IMR-90 (cell line): Measurements from ENCODE around the gene ZC3H4. TPM values are rescaled to one million over a fixed set of nuclear protein-coding genes. Genes with fewer than 3 reads are reported as not detected.

Source experiments
- ATAC-seq: fragments of 200-7000 bp; cut with Tn5 transposase; 2 replicates; pipeline ENCODE4 v1.9.1; 2020; ENCODE audit warnings: low read depth, mild to moderate bottlenecking, moderate library complexity
- BruUV-seq: library from RNA; stranded (reverse); fragments of 400-500 nt; replicated peaks from 2 replicates; lab custom pipeline; 2021; lab: Mats Ljungman, UMichigan
- CTCF ChIA-PET: fragments of 300-600 bp; formaldehyde crosslinking; extraction: SDS; loops from one replicate; lab custom pipeline; 2021; ENCODE audit warnings: antibody characterized with exemption; lab: Yijun Ruan, JAX
- POLR2A ChIA-PET: fragments of 300-600 bp; sonication (Branson Sonifier 250); formaldehyde crosslinking; loops from one replicate; lab custom pipeline; 2022; ENCODE audit warnings: antibody characterized with exemption; ENCODE audit not compliant: unreplicated experiment; lab: Charles Lee
- DNase-seq: peaks from one replicate; pipeline ENCODE4 v3.0.0; 2013
- H2AFZ ChIP-seq: replicated peaks from 2 replicates; pipeline ENCODE3; 2013; ENCODE audit warnings: low read length, mild to moderate bottlenecking; ENCODE audit not compliant: poor library complexity
- H2AK5ac ChIP-seq: 2 replicates; pipeline ENCODE4 v1.6.1; 2013; ENCODE audit warnings: low read depth, low read length, inconsistent platforms
- H2AK9ac ChIP-seq: replicated peaks from 2 replicates; pipeline ENCODE3; 2013; ENCODE audit warnings: mild to moderate bottlenecking, low read depth, low read length, moderate library complexity; ENCODE audit not compliant: poor library complexity
- H2BK120ac ChIP-seq: 2 replicates; pipeline ENCODE4 v1.6.1; 2013; ENCODE audit warnings: low read depth, low read length, inconsistent platforms
- H2BK15ac ChIP-seq: 3 replicates; pipeline ENCODE4 v1.6.1; 2013; ENCODE audit warnings: low read depth, low read length, inconsistent platforms
- H2BK20ac ChIP-seq: 2 replicates; pipeline ENCODE4 v1.6.1; 2013; ENCODE audit warnings: low read depth, mild to moderate bottlenecking, inconsistent platforms, low read length, moderate library complexity
- H2BK5ac ChIP-seq: 2 replicates; pipeline ENCODE4 v1.6.1; 2013; ENCODE audit warnings: mild to moderate bottlenecking, low read depth, low read length, inconsistent platforms; ENCODE audit not compliant: poor library complexity, severe bottlenecking
- H3K14ac ChIP-seq: replicated peaks from 2 replicates; pipeline ENCODE4 v1.6.1; 2013; ENCODE audit warnings: low read depth, low read length, inconsistent platforms
- H3K18ac ChIP-seq: 2 replicates; pipeline ENCODE4 v1.6.1; 2013; ENCODE audit warnings: low read depth, low read length, control low read depth
- H3K23ac ChIP-seq: 2 replicates; pipeline ENCODE4 v1.6.1; 2013; ENCODE audit warnings: low read depth, low read length, inconsistent platforms
- H3K27ac ChIP-seq: 2 replicates; pipeline ENCODE4 v1.5.1; 2013; ENCODE audit warnings: mild to moderate bottlenecking, control low read depth, low read length; ENCODE audit not compliant: insufficient read depth
- H3K27me3 ChIP-seq: 2 replicates; pipeline ENCODE4 v1.6.1; 2013; ENCODE audit warnings: low read length; ENCODE audit not compliant: control insufficient read depth, insufficient read depth
- H3K36me3 ChIP-seq: 2 replicates; pipeline ENCODE4 v1.6.1; 2013; ENCODE audit warnings: low read length, mixed read lengths; ENCODE audit not compliant: control insufficient read depth, insufficient read depth
- H3K4ac ChIP-seq: 2 replicates; pipeline ENCODE4 v1.6.1; 2013; ENCODE audit warnings: low read depth, low read length, inconsistent platforms
- H3K4me1 ChIP-seq: 2 replicates; pipeline ENCODE4 v1.6.1; 2013; ENCODE audit warnings: low read length, mixed read lengths; ENCODE audit not compliant: control insufficient read depth, insufficient read depth
- H3K4me2 ChIP-seq: 2 replicates; pipeline ENCODE4 v1.6.1; 2013; ENCODE audit warnings: low read depth, mild to moderate bottlenecking, control low read depth, low read length, moderate library complexity
- H3K4me3 ChIP-seq: 2 replicates; pipeline ENCODE4 v1.5.1; 2013; ENCODE audit warnings: low read depth, mild to moderate bottlenecking, control low read depth, low read length, moderate library complexity; ENCODE audit not compliant: insufficient read depth
- H3K56ac ChIP-seq: 2 replicates; pipeline ENCODE4 v1.6.1; 2013; ENCODE audit warnings: low read length, inconsistent platforms; ENCODE audit not compliant: insufficient read depth; ENCODE audit errors: extremely low read depth
- H3K79me1 ChIP-seq, 2 experiments: 2 replicates each; pipeline ENCODE4 v1.6.1; 2013; ENCODE audit warnings: low read length in 2 of 2, inconsistent platforms in 1 of 2, low read depth in 1 of 2
- H3K9ac ChIP-seq: 2 replicates; pipeline ENCODE4 v1.6.1; 2013; ENCODE audit warnings: low read depth, low read length, control low read depth
- H3K9me1 ChIP-seq: 2 replicates; pipeline ENCODE4 v1.6.1; 2013; ENCODE audit warnings: low read length, inconsistent platforms; ENCODE audit not compliant: insufficient read depth
- H3K9me3 ChIP-seq: 2 replicates; pipeline ENCODE4 v1.6.1; 2013; ENCODE audit warnings: low read length; ENCODE audit not compliant: control insufficient read depth, insufficient read depth
- H4K20me1 ChIP-seq: 2 replicates; pipeline ENCODE4 v1.6.1; 2013; ENCODE audit warnings: low read length, inconsistent platforms; ENCODE audit not compliant: insufficient read depth
- H4K5ac ChIP-seq: 2 replicates; pipeline ENCODE4 v1.6.1; 2013; ENCODE audit warnings: mild to moderate bottlenecking, low read depth, low read length, control low read depth
- H4K8ac ChIP-seq, 2 experiments: 2 replicates each; pipeline ENCODE4 v1.6.1; 2013; ENCODE audit warnings: low read depth in 2 of 2, low read length in 2 of 2, control low read depth in 1 of 2, inconsistent platforms in 1 of 2
- H4K91ac ChIP-seq: 2 replicates; pipeline ENCODE4 v1.6.1; 2013; ENCODE audit warnings: low read depth, low read length, inconsistent platforms; ENCODE audit not compliant: insufficient read depth
- BHLHE40 ChIP-seq: fragments of 150-350 bp; IDR thresholded peaks from 2 replicates; pipeline ENCODE4 v1.6.1; 2016; ENCODE audit warnings: mild to moderate bottlenecking, low read depth, low read length
- CEBPB ChIP-seq: IDR thresholded peaks from 2 replicates; pipeline ENCODE4 v1.6.1; 2012; ENCODE audit warnings: low read depth, low read length, improper control_type of control experiment
- FOS ChIP-seq: fragments of 150-350 bp; IDR thresholded peaks from 2 replicates; pipeline ENCODE4 v1.6.1; 2016; ENCODE audit warnings: low read depth, low read length
- WGBS, 2 experiments: methylation state at CpG; one replicate each; pipeline versions ENCODE4 v1.1.5 to v1.1.7; 2013; ENCODE audit warnings: missing lambda C conversion rate in 2 of 2; ENCODE audit not compliant: insufficient read length in 1 of 2; ENCODE audit errors: extremely low coverage in 2 of 2; 5-methylcytosine and 5-hydroxymethylcytosine counted together
- dilution Hi-C: fragments of 300-500 bp; cut with HindIII; formaldehyde crosslinking; loops from one replicate; pipeline ENCODE4 v1.14.3; 2018; ENCODE audit warnings: low sequenced_read_pairs; ENCODE audit not compliant: unreplicated experiment
- in situ Hi-C: fragments of 300-500 bp; cut with MboI; formaldehyde crosslinking; loops from 3 replicates; pipeline ENCODE4 v1.14.3; 2019; ENCODE audit warnings: low sequenced_read_pairs, inconsistent platforms, mixed read lengths
- intact Hi-C: fragments of 100-400 bp; cut with micrococcal nuclease; formaldehyde crosslinking; loops from 2 replicates; pipeline ENCODE4 v1.10.0; 2022
- polyA plus RNA-seq, 3 experiments: library from polyadenylated mRNA; depleted of rRNA; stranded (reverse); fragments of >200 nt; gene quantifications; 2 replicates each; pipeline ENCODE4 v1.2.3, GENCODE V29; 2012; ENCODE audit warnings: low replicate concordance in 1 of 3
- total RNA-seq: library from RNA; depleted of rRNA; stranded (reverse); fragments of >200 nt; gene quantifications from 2 replicates; pipeline ENCODE4 v1.2.3, GENCODE V29; 2012

ZC3H4 gene
- total and polyA plus RNA-seq, 2 of the 4 experiments (the other 2 are of a cell fraction), result 3.9 to 8.9 TPM

- Histone ChIP-seq H3K36me3 (peaks cover 47% of the 10 kb centered on the region), H2AK9ac (no peak overlapping the region), H3K56ac (no peak overlapping the region), H3K14ac (no peak overlapping the region), H2AFZ (peak overlapping the region; percentile 58), H3K9ac (no peak overlapping the region), H2BK120ac (no peak overlapping the region), H4K8ac (no peak overlapping the region), H3K27ac (no peak overlapping the region), H3K18ac (no peak overlapping the region), H3K4me3 (no peak overlapping the region), H4K91ac (no peak overlapping the region), H4K20me1 (peaks cover 12% of the 10 kb centered on the region), H2BK20ac (no peak overlapping the region), H3K23ac (no peak overlapping the region), H2BK15ac (no peak overlapping the region), H3K9me3 (no peaks in the 10 kb centered on the region), H3K79me1 (peaks cover 29 to 43% of the 10 kb centered on the region in 2 experiments), H3K4ac (no peak overlapping the region), H3K4me2 (no peak overlapping the region), H3K9me1 (peaks cover 7% of the 10 kb centered on the region; the same call in 1 of the 2 replicates), H2AK5ac (no peak overlapping the region), H4K5ac (no peak overlapping the region), H2BK5ac (no peak overlapping the region), H3K4me1 (no peaks in the 10 kb centered on the region), H3K27me3 (no peaks in the 10 kb centered on the region)
- ChIA-PET POLR2A (no interaction called here), CTCF (no interaction called here)
- in situ Hi-C loops (no loop called here), dilution Hi-C loops (no loop called here), intact Hi-C loops (no loop called here)
- TF ChIP-seq FOS (no peak), BHLHE40 (no peak), CEBPB (no peak)
- no TSS peak for BruUV-seq
- ATAC-seq (no peak), DNase-seq (no peak)
- 100% methylated on average over 2 of the region's 21 CpGs; no CpG with 5 or more reads in 1 of the 2 experiments for WGBS, 2 experiments
These were observed 23.7 kb downstream of the ZC3H4 start for GRCh38 chr19:47089767-47090350.
